ENCODE data around the gene WDR26.

- TF ChIP-seq POLR2A (IDR thresholded peaks at IDR 0.05) = no peak
- no peak for TF ChIP-seq CTCF (IDR thresholded peaks at IDR 0.05)
These were observed 28.4 kb downstream of the WDR26 start for GRCh38 chr1:224406216-224406615.

All from tibial nerve (tissue), 3 donors.